K562 (cell line): ENCODE results near the gene CDKL5. TPM values are rescaled to one million over a fixed set of nuclear protein-coding genes. Genes with fewer than 3 reads are reported as not detected.

Experiments
- ARID3A ChIP-seq: IDR thresholded peaks from 2 replicates; pipeline ENCODE4 v1.6.1; 2012; ENCODE audit warnings: low read depth, low read length, improper control_type of control experiment, borderline replicate concordance
- ARNT ChIP-seq, 2 experiments: fragments of 450-650 bp; IDR thresholded peaks; 2 replicates each; pipeline ENCODE4 v1.6.1; 2016; ENCODE audit warnings: mild to moderate bottlenecking in 1 of 2
- ATF7 ChIP-seq: fragments of 450-650 bp; IDR thresholded peaks from 2 replicates; pipeline ENCODE4 v1.7.1; 2014; ENCODE audit warnings: mild to moderate bottlenecking, moderate library complexity
- E2F8 ChIP-seq: fragments of 450-650 bp; IDR thresholded peaks from 2 replicates; pipeline ENCODE4 v1.7.1; 2018; ENCODE audit warnings: mild to moderate bottlenecking, low read depth; ENCODE audit not compliant: partially characterized antibody
- ESRRA ChIP-seq: fragments of 450-650 bp; IDR thresholded peaks from 2 replicates; pipeline ENCODE4 v1.6.1; 2014; ENCODE audit warnings: low read depth, mild to moderate bottlenecking, moderate library complexity, borderline replicate concordance
- FOXJ3 ChIP-seq: sonication (generic); formaldehyde crosslinking; IDR thresholded peaks from 2 replicates; pipeline ENCODE4 v1.4.0; 2020; ENCODE audit warnings: mild to moderate bottlenecking, missing genetic modification reagents
- GMEB1 ChIP-seq: fragments of 250-450 bp; sonication (Bioruptor Pico); IDR thresholded peaks from 2 replicates; pipeline ENCODE4 v1.4.0; 2020; ENCODE audit warnings: mild to moderate bottlenecking
- NELFE ChIP-seq: IDR thresholded peaks from 2 replicates; pipeline ENCODE4 v1.6.1; 2011; ENCODE audit warnings: mild to moderate bottlenecking; ENCODE audit not compliant: insufficient read depth, insufficient read length
- RFX5 ChIP-seq: IDR thresholded peaks from 2 replicates; pipeline ENCODE4 v1.6.1; 2011; ENCODE audit warnings: low read depth, mild to moderate bottlenecking, improper control_type of control experiment, low read length
- RNF2 ChIP-seq: sonication (generic); IDR thresholded peaks from 2 replicates; pipeline ENCODE4 v1.6.1; 2016
- STAT5B ChIP-seq: fragments of 250-450 bp; sonication (Bioruptor Pico); IDR thresholded peaks from 2 replicates; pipeline ENCODE4 v1.8.0; 2021; ENCODE audit warnings: mild to moderate bottlenecking, inconsistent platforms
- TSHZ1 ChIP-seq: fragments of 250-450 bp; sonication (Bioruptor Pico); IDR thresholded peaks from 2 replicates; pipeline ENCODE4 v1.4.0; 2020; ENCODE audit warnings: mild to moderate bottlenecking, moderate library complexity
- ZBTB7A ChIP-seq: IDR thresholded peaks from 2 replicates; pipeline ENCODE4 v1.6.1; 2011; ENCODE audit warnings: low read depth, mild to moderate bottlenecking, low read length, moderate library complexity, borderline replicate concordance; ENCODE audit not compliant: control insufficient read depth
- ZKSCAN8 ChIP-seq: fragments of 200-800 bp; sonication (Bioruptor generic); IDR thresholded peaks from 2 replicates; pipeline ENCODE4 v1.6.1; 2016; ENCODE audit warnings: missing genetic modification characterization, missing compliant biosample characterization
- ZNF175 ChIP-seq: fragments of 200-800 bp; sonication (Bioruptor generic); IDR thresholded peaks from 2 replicates; pipeline ENCODE4 v1.6.1; 2016; ENCODE audit warnings: low read depth, mild to moderate bottlenecking, missing genetic modification characterization, missing compliant biosample characterization
- ZNF586 ChIP-seq: fragments of 450-650 bp; formaldehyde crosslinking; conservative IDR thresholded peaks from 2 replicates; pipeline ENCODE4 v1.4.0; 2020; ENCODE audit warnings: mild to moderate bottlenecking, moderate library complexity
- ZNF76 ChIP-seq: fragments of 250-450 bp; sonication (Bioruptor Pico); IDR thresholded peaks from 2 replicates; pipeline ENCODE4 v1.4.0; 2020; ENCODE audit warnings: mild to moderate bottlenecking, moderate library complexity, borderline replicate concordance
- ZNF830 ChIP-seq: fragments of 250-450 bp; sonication (Bioruptor Pico); IDR thresholded peaks from 2 replicates; pipeline ENCODE4 v1.5.0; 2021; ENCODE audit warnings: mild to moderate bottlenecking
- polyA plus RNA-seq, 8 experiments: library from polyadenylated mRNA; depleted of rRNA in 4 of 8; stranded (reverse) in 5 of 8; unstranded in 3 of 8; fragments of >200 nt; fragmentation: Nextera tagmentation in 2 of 8; fragmentation: Illumina TruSeq in 1 of 8; extraction: Ambion mirVana in 2 of 8; extraction: Trizol in 1 of 8; gene quantifications; 2 replicates each; pipeline versions ENCODE4 v1.2.1 to v1.2.3, GENCODE V29; 2011 to 2014; ENCODE audit warnings: inconsistent platforms in 1 of 8, missing spikeins in 1 of 8
- total RNA-seq, 7 experiments: library from RNA; depleted of rRNA in 6 of 7; stranded (reverse); fragments of >200 nt in 6 of 7; fragmentation: Illumina TruSeq in 2 of 7; extraction: Trizol in 2 of 7; gene quantifications; 2 replicates each; pipeline versions ENCODE4 v1.2.1 to v1.2.3, GENCODE V29; 2011 to 2021; ENCODE audit warnings: low replicate concordance in 1 of 7

CDKL5 gene
- total and polyA plus RNA-seq, 9 of the 15 experiments (the other 6 are each of a cell fraction or from before 2014, with no cell fraction given) = under 0.01 to 0.21 (median 0.04) TPM

- no peak for TF ChIP-seq FOXJ3 (CRISPR knock-in tag)
- TF ChIP-seq ESRRA = no peak
- TF ChIP-seq RNF2 = no peak
- no peak for TF ChIP-seq ZNF586 (CRISPR knock-in tag)
- TF ChIP-seq RFX5 = no peak
- no peak for TF ChIP-seq ARNT (IDR thresholded peaks at IDR 0.05)
- no peak for TF ChIP-seq NELFE
- peak; percentile 48 for TF ChIP-seq E2F8
- TF ChIP-seq ZKSCAN8 (CRISPR knock-in tag) = no peak
- TF ChIP-seq ZNF76 (CRISPR knock-in tag) = no peak
- TF ChIP-seq ZNF175 (CRISPR knock-in tag) = no peak
- TF ChIP-seq ZBTB7A = no peak
- TF ChIP-seq TSHZ1 (CRISPR knock-in tag) = no peak
- TF ChIP-seq ZNF830 (CRISPR knock-in tag) = no peak
- no peak for TF ChIP-seq GMEB1 (CRISPR knock-in tag)
- TF ChIP-seq STAT5B (CRISPR knock-in tag) = no peak
- no peak for TF ChIP-seq ATF7
- no peak for TF ChIP-seq ARID3A
These were observed at the start of gene CDKL5 (continued) for GRCh38 chrX:18425199-18426003.
